Measurements from ENCODE around the gene DDAH2.

DDAH2 gene

DNA sequence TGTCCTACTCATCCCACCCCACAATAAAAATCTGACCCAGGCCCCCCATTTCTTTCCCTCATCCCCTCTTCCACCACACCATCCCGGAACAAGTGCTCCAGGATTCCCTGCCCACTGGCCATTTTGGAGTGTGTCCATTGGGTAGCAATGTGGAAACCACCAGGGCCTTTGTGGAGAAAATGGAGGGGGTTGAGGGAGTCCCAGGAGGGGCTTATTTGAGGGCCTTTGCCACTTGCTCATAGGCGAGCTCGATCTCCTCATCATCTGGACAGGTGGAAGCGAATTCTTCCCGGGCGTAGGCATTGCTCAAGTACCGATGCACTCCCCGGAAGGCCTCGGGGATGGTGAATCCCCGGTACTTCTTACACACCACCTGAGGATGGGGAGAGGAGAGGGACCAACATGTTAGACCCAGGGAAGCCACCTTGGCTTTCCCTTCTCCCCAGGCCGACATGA lies 1.6 kb upstream of the DDAH2 start:
- DNase-seq (ENCODE audit: low read depth): no peak

DNA sequence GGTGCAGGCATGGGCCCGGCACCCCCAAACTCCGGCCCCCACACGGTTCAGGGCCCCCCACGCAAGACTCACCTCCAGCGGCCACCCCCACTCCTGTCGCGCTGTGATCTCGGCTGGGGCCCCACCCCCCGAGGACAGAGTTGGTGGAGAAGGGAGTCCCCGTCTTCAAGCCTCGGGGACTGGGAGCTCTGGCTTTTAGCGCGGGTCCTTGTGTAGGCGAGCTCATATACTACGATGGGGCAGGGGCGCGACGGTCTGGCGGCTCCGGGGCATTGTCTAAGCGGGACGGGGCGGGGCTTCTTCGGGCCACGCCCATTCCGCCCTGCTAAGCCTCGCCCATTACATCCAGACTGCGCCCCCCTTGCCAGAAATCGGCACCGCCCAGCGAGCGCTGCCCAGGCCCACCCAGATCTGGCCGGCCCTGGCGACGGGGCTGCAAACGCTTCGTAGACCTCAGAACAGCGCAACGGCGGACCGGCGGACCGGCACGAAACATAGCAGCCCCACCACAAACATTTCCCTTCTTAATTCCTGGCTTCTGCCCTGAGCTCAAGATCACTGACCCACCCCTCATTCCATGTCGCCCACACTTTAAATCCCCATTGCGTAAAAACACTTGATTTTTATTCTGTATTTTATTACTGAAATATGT lies 1.0 kb upstream of the DDAH2 start:
- peak; percentile 50 for DNase-seq (ENCODE audit: low read depth)

- DNase-seq (ENCODE audit: low read depth): peak; percentile 73
Measured at GRCh38 chr6:31729515-31729978, 448 bp upstream of the DDAH2 start.

GRCh38 chr6:31727717-31728671 lies 1.1 kb downstream of the DDAH2 start:
- no peak for DNase-seq (ENCODE audit: low read depth)

DNA sequence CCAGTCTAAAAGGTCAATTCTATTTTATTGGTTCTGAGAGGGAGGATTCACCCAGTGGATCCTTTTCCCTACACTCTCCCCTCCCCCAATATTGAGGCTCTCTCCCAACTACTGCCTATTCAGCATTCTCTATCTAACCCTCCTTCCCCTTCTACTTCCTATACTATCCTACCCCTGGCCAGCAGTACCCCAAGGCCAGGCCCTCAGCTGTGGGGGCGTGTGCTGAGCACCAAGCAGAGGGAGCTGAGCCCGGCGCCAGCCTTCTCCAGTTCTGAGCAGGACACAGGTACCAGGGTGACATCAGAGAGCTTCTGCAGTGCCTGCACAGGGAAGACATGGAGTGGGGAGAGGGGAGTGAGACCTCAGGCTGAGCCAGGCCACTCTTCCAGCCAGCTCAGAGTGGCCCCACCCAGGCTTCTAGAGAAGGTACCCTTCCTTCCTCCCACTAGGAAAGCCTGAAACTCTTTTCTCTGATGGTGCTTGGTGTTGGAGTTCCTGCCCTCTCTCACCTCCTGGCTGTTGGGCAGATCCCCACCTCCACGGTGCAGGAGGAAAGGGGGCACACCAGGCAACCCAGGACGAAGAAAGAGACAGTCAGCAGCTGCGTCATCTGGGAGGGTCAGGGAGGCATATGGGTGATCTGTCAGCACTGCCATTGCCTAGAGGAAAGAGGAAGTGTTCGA lies 1.9 kb downstream of the DDAH2 start:
- DNase-seq (ENCODE audit: low read depth): no peak

- no peak for DNase-seq (ENCODE audit: low read depth)
Measured at GRCh38 chr6:31725502-31726350, 3.4 kb downstream of the DDAH2 start.

DNA sequence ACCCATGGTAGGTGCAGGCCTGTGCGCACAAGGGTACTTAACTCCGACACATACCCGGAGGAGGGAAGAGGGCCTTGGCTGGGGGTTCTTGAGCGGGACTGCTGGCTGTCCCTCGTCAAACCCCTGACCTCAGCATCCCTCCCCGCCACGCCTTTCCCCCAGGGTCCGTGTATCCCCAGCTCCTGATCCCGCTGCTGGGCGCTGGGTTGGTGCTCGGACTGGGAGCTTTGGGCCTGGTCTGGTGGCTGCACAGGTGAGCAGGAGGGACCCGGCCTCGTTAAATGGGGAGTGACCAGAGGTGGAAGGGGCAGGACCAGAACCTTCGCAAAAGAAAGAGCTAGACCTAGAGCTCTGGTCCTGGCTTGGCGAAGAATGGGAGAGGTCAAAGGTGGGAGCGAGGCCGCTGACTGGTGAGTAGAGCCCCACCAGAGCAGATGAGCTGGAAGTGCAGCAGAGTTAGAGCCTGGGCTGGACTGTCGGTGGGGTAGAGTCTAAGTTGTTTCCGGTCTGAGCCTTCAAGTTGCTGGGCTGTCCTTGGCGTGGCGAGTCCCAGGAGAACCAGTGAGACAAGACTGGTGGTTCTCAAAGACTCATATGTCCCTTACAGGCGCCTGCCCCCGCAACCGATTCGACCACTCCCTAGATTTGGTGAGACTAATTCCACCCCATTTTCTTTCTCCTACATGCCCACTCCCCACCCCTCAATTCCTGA lies 5.0 kb downstream of the DDAH2 start:
- no peak for DNase-seq (ENCODE audit: low read depth)

GRCh38 chr6:31723245-31723979 lies 5.7 kb downstream of the DDAH2 start, which contains the start of gene MPIG6B:
MPIG6B (plus strand) TSS chr6:31723373; CDS start chr6:31723384, 11 bp downstream.
- no peak for DNase-seq (ENCODE audit: low read depth)

DNA sequence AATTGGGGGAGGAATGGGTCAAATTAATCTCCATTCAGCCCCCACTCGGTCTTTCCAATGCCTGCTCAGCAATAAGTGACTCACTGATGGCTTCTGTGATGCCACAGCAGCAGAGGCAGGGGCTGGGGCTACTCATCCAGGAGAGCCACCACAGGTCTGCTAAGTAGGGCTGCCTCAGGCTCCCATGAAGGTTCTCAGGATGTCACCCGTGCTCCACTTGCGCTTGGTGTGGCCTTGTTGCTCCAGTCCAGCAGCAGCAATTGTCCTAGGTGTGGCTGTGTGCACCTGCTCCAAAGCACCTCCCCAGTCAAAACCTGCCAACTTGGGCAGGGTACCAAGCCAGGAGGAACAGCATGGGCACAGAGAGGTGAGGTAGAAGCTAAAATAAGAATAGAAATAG lies 6.9 kb downstream of the DDAH2 start:
- no peak for DNase-seq (ENCODE audit: low read depth)

DNA sequence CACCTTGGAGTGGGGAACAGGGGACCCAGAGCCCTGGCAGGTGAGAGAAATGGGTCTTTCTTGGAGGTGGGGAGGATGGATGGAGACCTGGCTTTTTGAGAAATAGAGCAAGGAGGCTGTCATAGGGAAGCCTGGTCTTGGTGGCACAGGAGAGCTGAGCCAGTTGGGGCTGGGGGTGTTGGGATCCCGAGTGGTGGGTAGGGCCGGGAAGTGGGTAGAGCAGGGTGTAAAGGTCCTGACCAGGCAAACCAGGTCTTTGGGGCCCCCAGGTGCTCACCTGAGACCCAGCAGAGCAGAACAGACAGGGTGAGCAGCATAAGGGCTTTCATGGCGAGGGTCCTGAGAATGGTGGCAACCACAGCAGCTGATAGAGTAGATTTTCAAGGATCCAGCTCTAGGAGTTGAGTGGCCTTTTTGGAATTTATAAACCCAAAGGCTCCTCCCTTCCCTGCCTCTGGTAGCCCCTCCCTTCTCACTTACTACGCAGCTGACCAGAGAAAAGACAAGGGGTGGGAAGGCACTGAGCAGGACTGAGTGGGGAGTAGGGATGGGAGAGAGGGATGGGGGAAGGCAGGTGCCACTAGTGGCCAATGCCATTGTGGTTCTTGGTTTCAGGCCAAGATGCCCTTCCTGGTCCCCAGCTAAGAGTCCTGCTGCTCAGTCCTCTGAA lies 7.6 kb downstream of the DDAH2 start, which contains the start of gene LY6G6C:
Gene LY6G6C (minus strand): TSS at position 396 of the 670 bp plus-strand sequence. CDS start 67 bp downstream, at position 329.
- DNase-seq (ENCODE audit: low read depth): no peak

- DNase-seq (ENCODE audit: low read depth): no peak
Measured at GRCh38 chr6:31720196-31720770, 8.8 kb downstream of the DDAH2 start.

DNA sequence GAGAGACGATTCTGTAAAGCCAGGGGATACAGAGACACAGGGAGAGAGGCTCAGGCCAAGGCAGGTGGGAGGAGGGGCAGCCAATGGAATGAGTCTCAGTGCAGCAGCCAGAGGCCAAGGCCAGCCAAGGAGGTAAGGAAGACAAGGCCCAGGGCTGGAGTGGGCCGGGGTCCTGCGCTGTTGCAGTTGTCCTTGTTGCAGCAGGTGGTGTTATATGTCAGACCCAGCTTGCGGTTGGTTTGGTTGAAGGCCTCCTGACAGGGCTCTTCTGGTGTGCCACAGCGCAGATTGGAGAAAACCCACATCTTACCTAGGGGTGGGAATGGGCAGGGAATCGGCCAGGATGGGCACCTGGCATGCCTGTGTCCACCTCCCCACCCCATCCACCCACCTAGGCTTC lies 10.1 kb downstream of the DDAH2 start:
- DNase-seq (ENCODE audit: low read depth): no peak

DNA sequence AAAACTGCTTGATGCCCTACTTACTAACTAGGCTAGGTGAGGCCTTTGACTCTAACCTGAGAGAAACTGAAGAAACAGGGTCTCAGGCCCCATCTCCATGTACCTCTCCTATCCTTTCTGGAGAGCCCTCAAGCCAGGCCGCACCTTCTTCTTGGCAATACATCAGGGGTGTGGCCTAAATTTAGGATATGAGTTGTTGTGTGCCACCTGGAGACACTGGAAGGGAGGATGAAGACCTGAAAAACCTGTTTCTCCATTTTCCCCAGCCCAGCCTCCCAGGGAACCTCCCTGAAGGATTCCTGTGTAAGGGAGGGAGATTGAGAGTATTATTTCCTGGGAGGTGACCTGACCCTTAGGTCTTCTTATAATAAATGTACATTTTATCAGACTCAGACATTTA lies 10.8 kb downstream of the DDAH2 start:
- DNase-seq (ENCODE audit: low read depth): no peak

GRCh38 chr6:31717499-31718222 lies 11.4 kb downstream of the DDAH2 start:
- DNase-seq (ENCODE audit: low read depth): no peak

DNA sequence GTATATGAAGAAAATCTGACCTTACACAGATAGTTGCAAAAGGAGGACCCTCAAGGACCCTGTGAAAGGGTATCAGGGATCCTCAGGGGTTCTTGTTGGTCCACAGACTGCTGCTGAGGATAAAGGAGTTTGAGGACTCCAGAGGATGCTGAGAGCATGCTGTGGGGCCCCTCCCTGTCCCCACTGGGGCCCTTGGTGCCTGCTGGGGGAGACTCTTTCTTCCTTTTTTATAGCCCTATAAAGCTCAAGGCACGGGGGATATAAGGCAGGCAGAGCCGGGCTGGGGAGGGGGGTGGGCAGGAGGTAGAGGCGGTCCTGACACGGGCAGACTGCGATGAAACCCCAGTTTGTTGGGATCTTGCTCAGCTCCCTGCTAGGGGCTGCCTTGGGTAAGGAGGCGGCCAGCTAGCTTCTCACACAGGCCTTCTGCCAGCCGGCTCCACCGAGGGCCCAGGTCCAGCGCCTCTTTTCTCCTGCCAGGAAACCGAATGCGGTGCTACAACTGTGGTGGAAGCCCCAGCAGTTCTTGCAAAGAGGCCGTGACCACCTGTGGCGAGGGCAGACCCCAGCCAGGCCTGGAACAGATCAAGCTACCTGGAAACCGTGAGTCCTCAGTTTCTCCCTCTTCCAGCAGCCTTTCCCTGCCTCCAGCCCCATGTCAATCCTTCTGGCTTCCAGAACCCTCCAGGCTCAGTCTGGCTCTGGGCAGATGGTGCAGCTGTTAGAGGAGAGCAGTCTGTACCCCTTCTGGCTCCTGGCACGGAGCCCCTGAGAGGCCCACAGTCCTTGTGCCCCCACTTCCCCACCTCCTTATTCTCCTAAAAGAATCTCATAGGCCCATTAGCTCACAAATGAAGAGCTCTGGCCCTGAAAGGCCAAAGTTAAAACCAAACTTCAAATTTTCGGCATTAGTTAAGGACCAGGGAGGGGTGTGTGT lies 13.8 kb downstream of the DDAH2 start, which contains the start of gene LY6G6D:
Gene LY6G6D (plus strand): TSS at position 327 of the 937 bp plus-strand sequence. CDS start 8 bp downstream, at position 335.
- no peak for DNase-seq (ENCODE audit: low read depth)

DNA sequence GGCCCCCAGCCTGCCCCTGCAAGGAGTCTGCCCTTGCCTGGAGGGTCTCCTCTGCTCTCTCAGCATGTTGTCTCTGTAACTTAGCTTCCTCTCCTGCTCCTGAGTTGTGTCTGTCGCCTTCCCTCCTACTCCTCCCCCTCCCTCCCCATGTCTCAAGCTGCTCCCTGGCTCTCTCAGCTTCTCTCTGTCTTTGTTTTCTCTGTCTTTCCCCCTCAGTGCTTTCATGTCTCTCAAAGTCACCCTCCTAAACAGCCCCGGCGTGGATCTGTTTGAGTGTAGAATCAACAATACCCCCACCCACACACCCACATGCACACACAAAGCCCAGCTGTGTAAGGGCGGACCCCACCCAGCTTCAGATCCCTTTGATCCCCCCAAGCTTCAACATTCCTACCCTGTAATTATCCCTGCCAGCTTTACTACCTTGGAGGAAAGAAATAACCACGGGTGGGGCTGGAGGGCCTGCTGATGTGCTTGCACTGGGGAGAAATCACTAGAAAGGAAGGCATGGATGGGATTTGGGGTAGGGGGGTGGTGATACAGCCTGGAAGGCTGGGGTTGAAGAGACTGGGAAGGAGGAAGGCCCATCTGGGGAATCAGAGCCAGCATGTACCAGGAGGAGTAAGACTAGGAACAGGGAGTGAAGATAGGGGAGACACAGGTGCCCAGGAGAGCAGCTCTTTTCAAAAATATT lies 15.0 kb downstream of the DDAH2 start:
- no peak for DNase-seq (ENCODE audit: low read depth)

Data from stimulated activated CD4-positive, alpha-beta T cell treated with anti-CD3 and anti-CD28 coated beads, Interleukin-2, amount 100 ng/mL, for 4 hours (primary cell).